HG02610 (cell line): ENCODE results near the gene CIB2.

Experiments used
- ATAC-seq: cut with Tn5 transposase; IDR thresholded peaks from one replicate; pipeline ENCODE4 v1.9.1; 2021; ENCODE audit warnings: mild to moderate bottlenecking, moderate library complexity; ENCODE audit not compliant: unreplicated experiment

CIB2 gene

GRCh38 chr15:78069462-78070029, 61.7 kb downstream of the CIB2 start:
- no peak for ATAC-seq

GRCh38 chr15:78069052-78069414, 62.2 kb downstream of the CIB2 start:
- peak; percentile 8 for ATAC-seq

- no peak for ATAC-seq
These were observed 63.7 kb downstream of the CIB2 start for GRCh38 chr15:78067328-78068228.

GRCh38 chr15:78065973-78066946, 65.0 kb downstream of the CIB2 start:
- ATAC-seq: peak; percentile 68

- no peak for ATAC-seq
These were observed 65.9 kb downstream of the CIB2 start for GRCh38 chr15:78065284-78065872.

GRCh38 chr15:78064544-78064943, 66.7 kb downstream of the CIB2 start:
- ATAC-seq: no peak

- no peak for ATAC-seq
These were observed 67.3 kb downstream of the CIB2 start for GRCh38 chr15:78063970-78064385.

GRCh38 chr15:78063217-78063616, 68.0 kb downstream of the CIB2 start:
- no peak for ATAC-seq

- ATAC-seq: no peak
These were observed 69.2 kb downstream of the CIB2 start for GRCh38 chr15:78061963-78062427.

- no peak for ATAC-seq
These were observed 71.0 kb downstream of the CIB2 start for GRCh38 chr15:78060232-78060631.

- no peak for ATAC-seq
These were observed 72.0 kb downstream of the CIB2 start for GRCh38 chr15:78059110-78059839.

- no peak for ATAC-seq
These were observed 72.8 kb downstream of the CIB2 start for GRCh38 chr15:78058401-78058935.

- ATAC-seq: no peak
These were observed 73.4 kb downstream of the CIB2 start for GRCh38 chr15:78057803-78058202.

GRCh38 chr15:78056714-78057269, 74.5 kb downstream of the CIB2 start:
- no peak for ATAC-seq

- no peak for ATAC-seq
These were observed 75.1 kb downstream of the CIB2 start for GRCh38 chr15:78055919-78056713.

GRCh38 chr15:78054966-78055365, 76.3 kb downstream of the CIB2 start:
- ATAC-seq: no peak
